Subcutaneous adipose tissue (tissue), 4 donors: ENCODE results near the gene CASP8. TPM values are rescaled to one million over a fixed set of nuclear protein-coding genes. Genes with fewer than 3 reads are reported as not detected.

Source experiments
- total RNA-seq, 4 donors: library from RNA; depleted of rRNA; stranded (reverse); fragments of >200 nt; gene quantifications; one replicate each; pipeline ENCODE4 v1.1.0, GENCODE V29; 2016
- TF ChIP-seq, protein P1 (sequence below): fragments of 450-650 bp; IDR thresholded peaks from one replicate; pipeline ENCODE4 v1.5.1; 2016; ENCODE audit warnings: low read depth, mild to moderate bottlenecking, control low read depth, antibody characterized with exemption, moderate library complexity

Gene CASP8
- total RNA-seq, 4 donors from 2014 or later: 17.3 to 34.8 (median 22.7) TPM

DNA sequence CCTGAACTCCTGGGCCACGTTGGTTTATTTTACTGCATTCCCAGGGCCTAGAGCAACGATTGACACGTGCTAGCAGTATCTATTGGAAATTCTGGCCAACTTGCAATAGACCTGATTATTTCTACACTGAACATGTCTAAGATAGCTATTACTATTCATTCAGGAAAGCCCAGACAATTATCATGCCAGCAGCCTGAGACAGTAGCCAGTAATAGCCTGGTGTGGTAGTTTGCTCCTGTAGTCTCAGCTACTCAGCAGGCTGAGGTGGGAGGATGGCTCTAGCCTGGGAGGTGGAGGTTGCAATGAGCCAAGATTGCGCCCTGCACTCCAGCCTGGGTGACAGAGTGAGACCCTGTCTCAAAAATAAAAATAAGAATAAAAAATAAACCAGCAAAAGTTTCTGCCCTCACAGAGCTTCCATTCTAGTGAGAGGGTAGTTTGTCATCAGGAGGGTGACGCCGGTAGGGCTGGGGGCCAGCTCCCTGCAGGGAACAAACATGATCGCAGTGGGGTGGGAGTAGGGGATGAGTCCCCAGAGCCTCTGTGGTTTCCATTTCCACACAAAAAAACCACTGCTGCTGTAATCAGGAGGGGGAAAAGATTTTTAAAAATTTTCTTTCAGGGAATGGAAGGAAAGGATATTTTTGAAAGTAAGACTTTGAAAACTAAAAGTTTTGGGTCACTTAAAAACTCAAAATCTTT lies 4.3 kb downstream of the CASP8 start:
- TF ChIP-seq, protein P1, sequence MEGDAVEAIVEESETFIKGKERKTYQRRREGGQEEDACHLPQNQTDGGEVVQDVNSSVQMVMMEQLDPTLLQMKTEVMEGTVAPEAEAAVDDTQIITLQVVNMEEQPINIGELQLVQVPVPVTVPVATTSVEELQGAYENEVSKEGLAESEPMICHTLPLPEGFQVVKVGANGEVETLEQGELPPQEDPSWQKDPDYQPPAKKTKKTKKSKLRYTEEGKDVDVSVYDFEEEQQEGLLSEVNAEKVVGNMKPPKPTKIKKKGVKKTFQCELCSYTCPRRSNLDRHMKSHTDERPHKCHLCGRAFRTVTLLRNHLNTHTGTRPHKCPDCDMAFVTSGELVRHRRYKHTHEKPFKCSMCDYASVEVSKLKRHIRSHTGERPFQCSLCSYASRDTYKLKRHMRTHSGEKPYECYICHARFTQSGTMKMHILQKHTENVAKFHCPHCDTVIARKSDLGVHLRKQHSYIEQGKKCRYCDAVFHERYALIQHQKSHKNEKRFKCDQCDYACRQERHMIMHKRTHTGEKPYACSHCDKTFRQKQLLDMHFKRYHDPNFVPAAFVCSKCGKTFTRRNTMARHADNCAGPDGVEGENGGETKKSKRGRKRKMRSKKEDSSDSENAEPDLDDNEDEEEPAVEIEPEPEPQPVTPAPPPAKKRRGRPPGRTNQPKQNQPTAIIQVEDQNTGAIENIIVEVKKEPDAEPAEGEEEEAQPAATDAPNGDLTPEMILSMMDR: no peak

- TF ChIP-seq, protein P1: no peak
Observed at GRCh38 chr2:201266629-201267028, 6.3 kb downstream of the CASP8 start.

GRCh38 chr2:201267278-201268030 lies 7.1 kb downstream of the CASP8 start:
- TF ChIP-seq, protein P1: no peak

DNA sequence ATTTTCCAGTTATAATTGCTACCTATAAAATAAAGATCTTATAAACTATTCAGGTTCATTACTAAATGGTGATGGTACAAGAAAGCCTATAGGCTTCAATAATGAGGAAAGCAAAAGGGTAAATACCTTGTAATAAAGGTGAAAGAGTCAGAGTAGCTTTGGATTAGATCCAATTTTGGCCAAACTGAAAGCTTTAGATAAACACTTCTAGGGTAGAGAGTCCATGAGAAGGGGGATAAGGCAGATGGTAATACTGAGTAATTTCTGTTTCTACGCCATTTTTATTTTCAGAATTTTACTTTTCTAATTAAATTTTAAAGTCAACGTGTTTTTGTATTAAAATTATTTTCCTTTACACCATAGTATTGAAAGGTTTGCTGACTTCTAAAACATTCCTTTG lies 9.4 kb downstream of the CASP8 start:
- TF ChIP-seq, protein P1: no peak

DNA sequence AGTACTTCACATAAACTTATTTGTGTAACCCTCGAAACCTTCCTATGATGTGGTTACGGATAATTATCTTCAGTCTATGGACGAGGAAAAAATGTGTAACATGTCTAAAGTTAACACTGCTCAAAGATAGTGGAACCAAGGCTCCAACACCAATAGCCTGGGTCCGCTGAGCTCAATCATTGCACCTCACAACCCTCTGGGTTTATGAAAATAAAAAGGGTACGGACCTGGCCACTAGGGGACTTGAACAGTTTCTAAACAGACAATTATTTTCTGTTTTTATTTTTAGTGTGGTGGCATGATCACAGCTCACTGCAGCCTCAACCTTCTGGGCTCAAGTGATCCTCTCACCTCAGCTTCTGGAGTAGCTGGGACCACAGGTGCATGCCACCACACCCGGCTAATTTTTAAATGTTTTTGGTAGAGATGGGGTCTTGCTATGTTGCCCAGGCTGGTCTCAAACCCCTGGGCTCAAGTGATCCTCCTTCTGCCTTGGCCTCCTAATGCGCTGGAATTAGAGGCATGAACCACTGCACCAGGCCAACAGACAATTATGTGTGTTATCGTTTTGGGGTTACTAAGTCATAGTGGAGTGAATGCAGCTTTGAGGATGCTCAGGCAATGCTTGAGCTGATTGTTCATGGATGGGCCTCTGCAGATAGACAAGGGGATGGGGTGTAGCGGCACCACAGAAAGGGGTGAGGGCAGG lies 10.1 kb downstream of the CASP8 start:
- TF ChIP-seq, protein P1: no peak

- TF ChIP-seq, protein P1: no peak
Observed at GRCh38 chr2:201271917-201272316, 11.6 kb downstream of the CASP8 start.
